Endothelial cell of umbilical vein (primary cell): Measurements from ENCODE around the gene NFATC2IP. TPM values are rescaled to one million over a fixed set of nuclear protein-coding genes. Genes with fewer than 3 reads are reported as not detected.

Experiments used
- BruUV-seq: library from RNA; stranded (reverse); fragments of 400-500 nt; replicated peaks from 2 replicates; lab custom pipeline; 2021; lab: Mats Ljungman, UMichigan
- CTCF ChIA-PET: fragments of 300-600, 350-600 bp; sonication (Branson Sonifier 250); formaldehyde crosslinking; loops from one replicate; lab custom pipeline; 2021; ENCODE audit warnings: antibody characterized with exemption, inconsistent platforms; lab: Charles Lee
- POLR2A ChIA-PET: fragments of 300-600, 350-600 bp; sonication (Branson Sonifier 250); formaldehyde crosslinking; loops from one replicate; lab custom pipeline; 2021; ENCODE audit warnings: antibody characterized with exemption, inconsistent platforms; lab: Charles Lee
- DNase-seq: peaks from one replicate; pipeline ENCODE4 v3.0.0-alpha.2; 2011; ENCODE audit warnings: low read depth, low spot score
- FAIRE-seq: peaks from 2 replicates; lab custom pipeline; 2011; peaks lifted over from hg19 to GRCh38; lab: Jason Lieb, UNC
- H2AFZ ChIP-seq: 2 replicates; pipeline ENCODE4 v1.6.0; 2012; ENCODE audit warnings: low read depth, low read length, control low read depth, inconsistent platforms
- H3K27ac ChIP-seq: 2 replicates; pipeline ENCODE4 v1.5.1; 2011; ENCODE audit warnings: low read depth, mild to moderate bottlenecking, control low read depth, low read length, moderate library complexity; ENCODE audit not compliant: insufficient read depth
- H3K27me3 ChIP-seq, 2 experiments: 2 replicates each; pipeline versions ENCODE4 v1.6.0 to v1.6.1; 2011; ENCODE audit warnings: low read length in 2 of 2, mixed read lengths in 1 of 2; ENCODE audit not compliant: control insufficient read depth in 2 of 2, insufficient read depth in 2 of 2
- H3K36me3 ChIP-seq, 2 experiments: 2 replicates in 1 of 2; 3 replicates in 1 of 2; pipeline ENCODE4 v1.5.1; 2011; ENCODE audit warnings: low read length in 2 of 2, mild to moderate bottlenecking in 1 of 2, moderate library complexity in 1 of 2; ENCODE audit not compliant: control insufficient read depth in 2 of 2, insufficient read depth in 2 of 2; ENCODE audit errors: extremely low read depth in 1 of 2
- H3K4me1 ChIP-seq: 3 replicates; pipeline ENCODE4 v1.5.1; 2011; ENCODE audit warnings: mild to moderate bottlenecking, low read length; ENCODE audit not compliant: control insufficient read depth, insufficient read depth; ENCODE audit errors: extremely low read depth
- H3K4me2 ChIP-seq: 2 replicates; pipeline ENCODE4 v1.6.1; 2011; ENCODE audit warnings: low read length, control low read depth, mixed read lengths; ENCODE audit not compliant: insufficient read depth
- H3K4me3 ChIP-seq, 3 experiments: fragments of 200-600 bp in 1 of 3; sonication (generic), shearing (Covaris generic) in 1 of 3; replicated peaks in 1 of 3; 2 replicates each; pipeline ENCODE4 v1.5.1; 2011 to 2016; ENCODE audit warnings: control low read depth in 3 of 3, low read length in 3 of 3, mild to moderate bottlenecking in 2 of 3, inconsistent platforms in 1 of 3, low read depth in 1 of 3, moderate library complexity in 1 of 3; ENCODE audit not compliant: insufficient read depth in 1 of 3
- H3K79me2 ChIP-seq: 2 replicates; pipeline ENCODE4 v1.6.0; 2012; ENCODE audit warnings: low read length, inconsistent platforms; ENCODE audit not compliant: control insufficient read depth, insufficient read depth
- H3K9ac ChIP-seq: replicated peaks from 2 replicates; pipeline ENCODE3; 2011; ENCODE audit warnings: low read length, control low read depth; ENCODE audit not compliant: insufficient read depth; ENCODE audit errors: extremely low read depth
- H3K9me1 ChIP-seq: replicated peaks from 3 replicates; pipeline ENCODE4 v1.6.0; 2011; ENCODE audit warnings: mild to moderate bottlenecking, low read length; ENCODE audit not compliant: control insufficient read depth, insufficient read depth; ENCODE audit errors: extremely low read depth
- H3K9me3 ChIP-seq: replicated peaks from 2 replicates; pipeline ENCODE4 v1.5.1; 2012; ENCODE audit warnings: low read length, inconsistent platforms; ENCODE audit not compliant: control insufficient read depth, insufficient read depth
- H4K20me1 ChIP-seq: replicated peaks from 2 replicates; pipeline ENCODE3; 2011; ENCODE audit warnings: mild to moderate bottlenecking, low read length; ENCODE audit not compliant: control insufficient read depth, insufficient read depth; ENCODE audit errors: extremely low read depth
- EZH2 ChIP-seq: IDR thresholded peaks from 2 replicates; pipeline ENCODE4 v1.6.1; 2012; ENCODE audit warnings: borderline replicate concordance, low read depth, mild to moderate bottlenecking, moderate library complexity, low read length, inconsistent platforms; ENCODE audit not compliant: severe bottlenecking
- FOS ChIP-seq: IDR thresholded peaks from 2 replicates; pipeline ENCODE4 v1.6.1; 2011; ENCODE audit warnings: mild to moderate bottlenecking, low read length, moderate library complexity, borderline replicate concordance; ENCODE audit not compliant: insufficient read depth
- GATA2 ChIP-seq: IDR thresholded peaks from 2 replicates; pipeline ENCODE4 v1.7.0; 2011; ENCODE audit warnings: low read depth, mild to moderate bottlenecking, moderate library complexity, mixed read lengths, low read length; ENCODE audit not compliant: insufficient read length, insufficient read depth
- JUN ChIP-seq: IDR thresholded peaks from 2 replicates; pipeline ENCODE4 v1.6.1; 2011; ENCODE audit warnings: borderline replicate concordance, low read depth; ENCODE audit not compliant: insufficient read length, insufficient read depth
- MAX ChIP-seq: IDR thresholded peaks from 2 replicates; pipeline ENCODE4 v1.6.1; 2011; ENCODE audit not compliant: insufficient read depth, insufficient read length
- MYC ChIP-seq: IDR thresholded peaks from one replicate; pipeline ENCODE4 v1.6.1; 2011; ENCODE audit warnings: mild to moderate bottlenecking, low read depth, low read length
- POLR2A ChIP-seq: IDR thresholded peaks from 2 replicates; pipeline ENCODE4 v1.6.1; 2012; ENCODE audit warnings: low read depth, mild to moderate bottlenecking, control low read depth, low read length
- POLR2AphosphoS5 ChIP-seq: IDR thresholded peaks from 2 replicates; pipeline ENCODE4 v1.6.1; 2012; ENCODE audit warnings: low read depth, mild to moderate bottlenecking, control low read depth, low read length, moderate library complexity; ENCODE audit not compliant: insufficient read depth
- dilution Hi-C: fragments of 300-500 bp; cut with MboI; formaldehyde crosslinking; loops from one replicate; pipeline ENCODE4 v1.15.0; 2019; ENCODE audit warnings: low sequenced_read_pairs; ENCODE audit not compliant: extremely low pct_ligation_motif_present
- intact Hi-C: fragments of 100-400 bp; cut with micrococcal nuclease; formaldehyde crosslinking; loops from one replicate; pipeline ENCODE4 v1.10.0; 2022
- polyA plus RNA-seq, 4 experiments: library from polyadenylated mRNA; depleted of rRNA in 3 of 4; stranded (reverse) in 3 of 4; unstranded in 1 of 4; fragments of >200 nt; gene quantifications; 2 replicates each; pipeline versions ENCODE4 v1.2.1 to v1.2.3, GENCODE V29; 2011 to 2012; ENCODE audit warnings: missing spikeins in 1 of 4
- total RNA-seq: library from RNA; stranded (reverse); gene quantifications from 2 replicates; pipeline ENCODE4 v1.2.3, GENCODE V29; 2021
- TF ChIP-seq, protein P1 (sequence below), 2 donors: IDR thresholded peaks; 1 replicate in 1 of 2; 2 replicates in 1 of 2; pipeline ENCODE4 v1.5.1; 2011; ENCODE audit warnings: low read length in 2 of 2, mild to moderate bottlenecking in 2 of 2, moderate library complexity in 2 of 2, control low read depth in 1 of 2, inconsistent platforms in 1 of 2, low read depth in 1 of 2; ENCODE audit not compliant: insufficient read depth in 1 of 2; ENCODE audit errors: extremely low read depth in 1 of 2

Gene NFATC2IP
- total and polyA plus RNA-seq, 2 donors (not counting 3 experiments of a cell fraction or from before 2014, with no cell fraction given), result 64.1 to 69.6 TPM

- Histone ChIP-seq H3K36me3 (peaks cover 0 to 5% of the 10 kb centered on the region in 2 experiments), H3K27ac (no peak overlapping the region), H2AFZ (no peak overlapping the region), H3K4me3 (no peak overlapping the region), H3K9me1 (no peaks in the 10 kb centered on the region), H3K4me2 (no peak overlapping the region), H3K9me3 (no peaks in the 10 kb centered on the region), H3K4me1 (no peaks in the 10 kb centered on the region), H3K9ac (no peak overlapping the region), H3K27me3 (no peaks in the 10 kb centered on the region), H4K20me1 (no peaks in the 10 kb centered on the region), H3K79me2 (no peaks in the 10 kb centered on the region)
- dilution Hi-C loops (no loop called here), intact Hi-C loops (no loop called here)
- ChIA-PET POLR2A (no interaction called here), CTCF (no interaction called here)
- no peak for DNase-seq
- no TSS peak for BruUV-seq
- TF ChIP-seq MAX (no peak), FOS (no peak), JUN (no peak), EZH2 (no peak), POLR2AphosphoS5 (no peak), POLR2A (no peak), MYC (no peak), GATA2 (no peak)
- TF ChIP-seq, protein P1, sequence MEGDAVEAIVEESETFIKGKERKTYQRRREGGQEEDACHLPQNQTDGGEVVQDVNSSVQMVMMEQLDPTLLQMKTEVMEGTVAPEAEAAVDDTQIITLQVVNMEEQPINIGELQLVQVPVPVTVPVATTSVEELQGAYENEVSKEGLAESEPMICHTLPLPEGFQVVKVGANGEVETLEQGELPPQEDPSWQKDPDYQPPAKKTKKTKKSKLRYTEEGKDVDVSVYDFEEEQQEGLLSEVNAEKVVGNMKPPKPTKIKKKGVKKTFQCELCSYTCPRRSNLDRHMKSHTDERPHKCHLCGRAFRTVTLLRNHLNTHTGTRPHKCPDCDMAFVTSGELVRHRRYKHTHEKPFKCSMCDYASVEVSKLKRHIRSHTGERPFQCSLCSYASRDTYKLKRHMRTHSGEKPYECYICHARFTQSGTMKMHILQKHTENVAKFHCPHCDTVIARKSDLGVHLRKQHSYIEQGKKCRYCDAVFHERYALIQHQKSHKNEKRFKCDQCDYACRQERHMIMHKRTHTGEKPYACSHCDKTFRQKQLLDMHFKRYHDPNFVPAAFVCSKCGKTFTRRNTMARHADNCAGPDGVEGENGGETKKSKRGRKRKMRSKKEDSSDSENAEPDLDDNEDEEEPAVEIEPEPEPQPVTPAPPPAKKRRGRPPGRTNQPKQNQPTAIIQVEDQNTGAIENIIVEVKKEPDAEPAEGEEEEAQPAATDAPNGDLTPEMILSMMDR (IDR thresholded peaks at IDR 0.05; ENCODE audit: extremely low read depth in 1 of 2, insufficient read depth in 1 of 2, low read depth in 1 of 2, low read length in 2 of 2), result no peak
- FAIRE-seq, result no peak
These were observed 39.8 kb downstream of the NFATC2IP start for GRCh38 chr16:28990375-28991040.
